Kidney epithelial cell (primary cell): ENCODE measurements around the gene CHRM5. TPM values are rescaled to one million over a fixed set of nuclear protein-coding genes. Genes with fewer than 3 reads are reported as not detected.

Source experiments
- DNase-seq: peaks from one replicate; pipeline ENCODE4 v3.0.0-alpha.2; 2010; ENCODE audit warnings: low read depth
- H3K27me3 ChIP-seq: 2 replicates; pipeline ENCODE4 v1.6.0; 2011; ENCODE audit warnings: low read length; ENCODE audit not compliant: control insufficient read depth, insufficient read depth
- H3K36me3 ChIP-seq: 2 replicates; pipeline ENCODE4 v1.5.1; 2011; ENCODE audit warnings: low read length; ENCODE audit not compliant: control insufficient read depth, insufficient read depth
- H3K4me3 ChIP-seq: 2 replicates; pipeline ENCODE4 v1.5.1; 2011; ENCODE audit warnings: low read depth, mild to moderate bottlenecking, control low read depth, low read length
- CTCF ChIP-seq: IDR thresholded peaks from 2 replicates; pipeline ENCODE4 v1.5.1; 2011; ENCODE audit warnings: mild to moderate bottlenecking, moderate library complexity, low read length, control low read depth, inconsistent platforms; ENCODE audit not compliant: insufficient read depth, poor library complexity, severe bottlenecking
- total RNA-seq: library from RNA; depleted of rRNA; stranded (reverse); fragments of >200 nt; gene quantifications from 2 replicates; pipeline ENCODE4 v1.2.3, GENCODE V29; 2015

The CHRM5 gene
- total RNA-seq, 1 donor from 2014 or later: not detected

GRCh38 chr15:33941279-33942063 is 26.8 kb upstream of the CHRM5 start:
- H3K4me3 ChIP-seq: no peak overlapping the region
- no peak for DNase-seq

GRCh38 chr15:33946152-33946551 is 22.1 kb upstream of the CHRM5 start:
- Histone ChIP-seq H3K4me3 (no peak overlapping the region), H3K27me3 (no peaks in the 10 kb centered on the region), H3K36me3 (no peaks in the 10 kb centered on the region)
- no peak for TF ChIP-seq CTCF
- DNase-seq: no peak

More at GRCh38 chr15:33941279-33942063, 26.8 kb upstream of the CHRM5 start:
- TF ChIP-seq CTCF: no peak
- no peaks in the 10 kb centered on the region for H3K27me3 ChIP-seq
- H3K36me3 ChIP-seq: no peaks in the 10 kb centered on the region

DNA sequence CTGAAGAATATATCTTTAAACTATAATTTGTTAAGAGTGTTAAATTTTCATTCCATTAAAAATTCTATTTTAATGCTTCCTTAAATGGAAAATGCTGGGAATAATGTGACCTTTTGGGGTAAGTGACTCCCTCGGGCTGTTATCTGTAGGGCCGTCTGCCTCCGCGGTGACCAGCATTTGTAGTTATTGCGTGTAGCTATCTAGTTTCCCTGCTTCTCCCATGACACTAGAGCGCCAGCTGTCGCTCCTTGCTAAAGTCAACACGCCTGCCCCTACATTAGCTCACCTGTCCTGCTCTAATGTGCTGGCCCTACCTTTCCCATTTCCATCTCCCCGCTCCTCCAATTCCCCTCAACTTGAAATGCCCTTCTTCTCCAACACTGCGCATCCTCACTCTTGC is 12.4 kb upstream of the CHRM5 start:
- no peaks in the 10 kb centered on the region for H3K36me3 ChIP-seq
- no peak for DNase-seq
- H3K4me3 ChIP-seq: no peak overlapping the region
- TF ChIP-seq CTCF: no peak
- H3K27me3 ChIP-seq: no peaks in the 10 kb centered on the region

DNA sequence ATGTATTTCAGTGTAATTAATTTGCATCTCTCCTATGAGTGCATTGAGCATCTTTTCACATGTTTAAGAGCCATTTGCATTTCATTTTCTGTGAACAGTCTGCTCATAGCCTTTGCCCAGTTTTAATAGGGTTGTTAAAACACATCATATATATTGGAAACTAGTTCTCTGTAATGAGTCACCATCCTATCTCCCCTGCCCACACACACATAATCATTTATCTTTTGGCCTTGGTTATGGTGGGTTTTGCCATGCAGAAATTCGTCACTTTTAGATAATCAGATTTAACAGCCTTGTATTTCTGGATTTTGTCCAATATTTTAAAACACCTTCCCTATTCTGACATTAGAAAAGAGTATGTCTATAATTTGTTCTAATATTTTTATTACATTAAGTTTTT is 11.9 kb upstream of the CHRM5 start:
- no peak for TF ChIP-seq CTCF
- DNase-seq: no peak
- Histone ChIP-seq H3K4me3 (no peak overlapping the region), H3K27me3 (no peaks in the 10 kb centered on the region), H3K36me3 (no peaks in the 10 kb centered on the region)

DNA sequence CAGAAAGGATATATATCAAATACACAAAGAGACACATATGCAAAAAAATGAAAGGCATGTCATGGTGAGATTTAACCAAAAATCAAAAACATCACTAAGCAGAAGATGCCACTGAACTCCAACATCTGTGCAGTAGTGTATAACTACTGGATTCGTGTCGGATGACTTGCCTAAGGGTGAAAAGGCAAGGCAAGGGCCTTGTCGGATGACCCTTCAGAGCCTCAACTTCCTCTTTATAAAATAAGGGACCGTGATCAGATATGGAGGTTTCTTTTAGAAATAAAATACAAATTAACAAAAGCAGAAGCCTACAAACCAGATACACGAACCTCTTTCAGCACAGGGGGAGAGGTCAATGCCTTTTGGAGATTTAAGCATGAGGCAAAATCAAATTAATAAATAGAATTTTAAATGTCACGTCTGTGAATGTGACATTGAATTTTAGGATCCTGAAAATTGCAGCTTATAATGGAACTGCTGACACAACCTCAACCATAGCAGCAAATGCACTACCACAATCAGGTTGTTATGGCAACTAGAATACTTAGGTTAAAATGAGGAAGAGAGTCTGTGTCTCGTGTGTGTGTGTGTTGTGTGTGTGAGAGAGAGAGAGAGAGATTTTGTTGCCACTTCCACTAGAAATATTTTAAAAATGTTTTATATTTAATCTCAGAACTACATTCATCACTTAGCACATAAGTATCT is 8.3 kb upstream of the CHRM5 start:
- Histone ChIP-seq H3K36me3 (no peaks in the 10 kb centered on the region), H3K4me3 (no peak overlapping the region), H3K27me3 (no peaks in the 10 kb centered on the region)
- DNase-seq: no peak
- no peak for TF ChIP-seq CTCF
